GM19468 (cell line): ENCODE measurements around the gene ANKRD33B.
"Not testable (repeated sequence)": the region's sequence is repeated elsewhere in the genome, so short reads cannot be mapped to it uniquely, and the experiment has no call there.

Experiments used
- ATAC-seq: cut with Tn5 transposase; IDR thresholded peaks from one replicate; pipeline ENCODE4 v1.9.1; 2021; ENCODE audit warnings: mild to moderate bottlenecking, moderate library complexity, moderate number of reproducible peaks; ENCODE audit not compliant: unreplicated experiment; ENCODE audit errors: extremely low read depth

Gene ANKRD33B

GRCh38 chr5:10590226-10590999, 26.5 kb downstream of the ANKRD33B start:
- no peak for ATAC-seq

GRCh38 chr5:10591159-10591558, 27.3 kb downstream of the ANKRD33B start:
- no peak for ATAC-seq

GRCh38 chr5:10591966-10592365, 28.1 kb downstream of the ANKRD33B start:
- ATAC-seq = no peak

GRCh38 chr5:10592601-10593000, 28.7 kb downstream of the ANKRD33B start:
- no peak for ATAC-seq

- no peak for ATAC-seq
Observed at GRCh38 chr5:10593531-10594181, 29.8 kb downstream of the ANKRD33B start.

- ATAC-seq = no peak
Observed at GRCh38 chr5:10594591-10595210, 30.8 kb downstream of the ANKRD33B start.

- no peak for ATAC-seq
Observed at GRCh38 chr5:10595293-10595671, 31.4 kb downstream of the ANKRD33B start.

GRCh38 chr5:10595672-10596309, 31.9 kb downstream of the ANKRD33B start:
- no peak for ATAC-seq

- no peak for ATAC-seq
Observed at GRCh38 chr5:10596310-10596703, 32.4 kb downstream of the ANKRD33B start.

GRCh38 chr5:10596886-10597451, 33.1 kb downstream of the ANKRD33B start:
- ATAC-seq = no peak

- no peak for ATAC-seq
Observed at GRCh38 chr5:10599113-10599512, 35.2 kb downstream of the ANKRD33B start.

- ATAC-seq = no peak
Observed at GRCh38 chr5:10599862-10600284, 36.0 kb downstream of the ANKRD33B start.

- ATAC-seq = peak; percentile 78
Observed at GRCh38 chr5:10600626-10601245, 36.9 kb downstream of the ANKRD33B start.

GRCh38 chr5:10601246-10602030, 37.6 kb downstream of the ANKRD33B start:
- peak; percentile 18 for ATAC-seq

- no peak for ATAC-seq
Observed at GRCh38 chr5:10602031-10602806, 38.3 kb downstream of the ANKRD33B start.

- no peak for ATAC-seq
Observed at GRCh38 chr5:10604975-10605374, 41.1 kb downstream of the ANKRD33B start.

- not testable (repeated sequence) for ATAC-seq
Observed at GRCh38 chr5:10606632-10607022, 42.8 kb downstream of the ANKRD33B start.

- ATAC-seq = peak; percentile 93
Observed at GRCh38 chr5:10607023-10607665, 43.3 kb downstream of the ANKRD33B start.
